Left kidney (tissue), 8 donors: ENCODE results near the gene LUZP4. TPM values are rescaled to one million over a fixed set of nuclear protein-coding genes. Genes with fewer than 3 reads are reported as not detected.
A peak's percentile ranks its signal among the peaks of the same experiment; 100 is the strongest.
"Not testable (repeated sequence)": the region's sequence is repeated elsewhere in the genome, so short reads cannot be mapped to it uniquely, and the experiment has no call there.

ENCODE experiments used
- DNase-seq: peaks from one replicate; pipeline ENCODE4 v3.0.0-alpha.2; 2013
- long read RNA-seq, 8 donors: transcript quantifications; one replicate each; lab custom pipeline, GENCODE V29; 2026
- polyA plus RNA-seq: library from polyadenylated mRNA; unstranded; fragments of 120-200 nt; gene quantifications from one replicate; pipeline ENCODE4 v1.2.1, GENCODE V29; 2013; ENCODE audit not compliant: insufficient read length

The LUZP4 gene
- polyA plus RNA-seq, result not detected
- long read RNA-seq, donor 1, result 0 reads
- long read RNA-seq, donor 2, result 0 reads
- long read RNA-seq, donor 3, result 0 reads
- long read RNA-seq, donor 4, result 0 reads
- long read RNA-seq, donor 5, result 0 reads
- long read RNA-seq, donor 6, result 0 reads
- long read RNA-seq, donor 7, result 0 reads
- long read RNA-seq, donor 8, result 0 reads

- no peak for DNase-seq
These were observed at the start of gene LUZP4 for GRCh38 chrX:115289465-115289864. Gene LUZP4, plus strand, starts transcription at chrX:115289715. Its CDS starts 45 bp downstream, at chrX:115289760.

- no peak for DNase-seq
These were observed 37.9 kb upstream of the LUZP4 start for GRCh38 chrX:115251458-115252233.

GRCh38 chrX:115255003-115255402 lies 34.5 kb upstream of the LUZP4 start:
- no peak for DNase-seq

GRCh38 chrX:115257711-115258110 lies 31.8 kb upstream of the LUZP4 start:
- DNase-seq, result no peak

GRCh38 chrX:115259238-115259875 lies 30.2 kb upstream of the LUZP4 start:
- peak; percentile 14 for DNase-seq

- DNase-seq, result no peak
These were observed 29.2 kb upstream of the LUZP4 start for GRCh38 chrX:115260330-115260729.

- no peak for DNase-seq
These were observed 28.4 kb upstream of the LUZP4 start for GRCh38 chrX:115261148-115261547.

GRCh38 chrX:115264009-115264408 lies 25.5 kb upstream of the LUZP4 start:
- no peak for DNase-seq

- DNase-seq, result no peak
These were observed 23.2 kb upstream of the LUZP4 start for GRCh38 chrX:115266300-115266699.

- DNase-seq, result no peak
These were observed 21.1 kb upstream of the LUZP4 start for GRCh38 chrX:115268421-115268820.

GRCh38 chrX:115269051-115269683 lies 20.3 kb upstream of the LUZP4 start:
- DNase-seq, result no peak

- DNase-seq, result no peak
These were observed 4.6 kb upstream of the LUZP4 start for GRCh38 chrX:115284877-115285276.

GRCh38 chrX:115297189-115297588 lies 7.7 kb downstream of the LUZP4 start:
- no peak for DNase-seq

GRCh38 chrX:115311139-115311538 lies 21.6 kb downstream of the LUZP4 start:
- no peak for DNase-seq

- peak; percentile 12 for DNase-seq
These were observed 22.1 kb downstream of the LUZP4 start for GRCh38 chrX:115311601-115312001.

GRCh38 chrX:115318139-115318538 lies 28.6 kb downstream of the LUZP4 start:
- no peak for DNase-seq

GRCh38 chrX:115322375-115322774 lies 32.9 kb downstream of the LUZP4 start:
- DNase-seq, result no peak

GRCh38 chrX:115324194-115324593 lies 34.7 kb downstream of the LUZP4 start:
- peak; percentile 15 for DNase-seq

- not testable (repeated sequence) for DNase-seq
These were observed 39.8 kb downstream of the LUZP4 start for GRCh38 chrX:115329282-115329681.

GRCh38 chrX:115330498-115331168 lies 41.1 kb downstream of the LUZP4 start:
- DNase-seq, result peak; percentile 65

- DNase-seq, result no peak
These were observed 43.3 kb downstream of the LUZP4 start for GRCh38 chrX:115332832-115333231.

GRCh38 chrX:115333446-115333845 lies 43.9 kb downstream of the LUZP4 start:
- no peak for DNase-seq
